Measurements from ENCODE around the gene SGMS1.
"Not testable (repeated sequence)": the region's sequence is repeated elsewhere in the genome, so short reads cannot be mapped to it uniquely, and the experiment has no call there.

SGMS1 gene

GRCh38 chr10:50355693-50356480, 267.9 kb downstream of the SGMS1 start:
- DNase-seq, result not testable (repeated sequence)

GRCh38 chr10:50351483-50352146, 272.1 kb downstream of the SGMS1 start:
- DNase-seq, result no peak

GRCh38 chr10:50350366-50350765, 273.4 kb downstream of the SGMS1 start:
- no peak for DNase-seq

- no peak for DNase-seq
These were observed 274.2 kb downstream of the SGMS1 start for GRCh38 chr10:50349554-50349953.

GRCh38 chr10:50347394-50347802, 276.4 kb downstream of the SGMS1 start:
- no peak for DNase-seq

- no peak for DNase-seq
These were observed 276.8 kb downstream of the SGMS1 start for GRCh38 chr10:50346942-50347341.

- DNase-seq, result no peak
These were observed 278.2 kb downstream of the SGMS1 start for GRCh38 chr10:50345545-50345944.

GRCh38 chr10:50343702-50344331, 279.9 kb downstream of the SGMS1 start:
- DNase-seq, result no peak

GRCh38 chr10:50341987-50342386, 281.8 kb downstream of the SGMS1 start:
- DNase-seq, result no peak

GRCh38 chr10:50336140-50336539, 287.6 kb downstream of the SGMS1 start:
- no peak for DNase-seq

GRCh38 chr10:50335397-50335796, 288.4 kb downstream of the SGMS1 start:
- DNase-seq, result no peak

GRCh38 chr10:50334273-50334672, 289.5 kb downstream of the SGMS1 start:
- DNase-seq, result no peak

- DNase-seq, result no peak
These were observed 289.9 kb downstream of the SGMS1 start for GRCh38 chr10:50333872-50334271.

GRCh38 chr10:50332108-50332842, 291.5 kb downstream of the SGMS1 start:
- no peak for DNase-seq

- DNase-seq, result no peak
These were observed 292.3 kb downstream of the SGMS1 start for GRCh38 chr10:50331486-50331885.

GRCh38 chr10:50326757-50327701, 296.7 kb downstream of the SGMS1 start:
- no peak for DNase-seq

GRCh38 chr10:50326172-50326555, 297.6 kb downstream of the SGMS1 start:
- DNase-seq, result no peak

- no peak for DNase-seq
These were observed 298.1 kb downstream of the SGMS1 start for GRCh38 chr10:50325449-50326171.

GRCh38 chr10:50324680-50325393, 298.9 kb downstream of the SGMS1 start:
- no peak for DNase-seq

GRCh38 chr10:50324046-50324445, 299.7 kb downstream of the SGMS1 start:
- DNase-seq, result no peak

- DNase-seq, result no peak
These were observed 301.7 kb downstream of the SGMS1 start for GRCh38 chr10:50322077-50322476.
